Neural crest cell (in vitro differentiated cells): Measurements from ENCODE around the gene DLST. TPM values are rescaled to one million over a fixed set of nuclear protein-coding genes. Genes with fewer than 3 reads are reported as not detected.

Experiments used
- DNase-seq: peaks from one replicate; pipeline ENCODE4 v3.0.0; 2021; ENCODE audit warnings: low read depth, mixed read lengths, low spot score
- H3K27ac Mint-ChIP-seq: one replicate; pipeline ENCODE4 v1.8.0; 2021; ENCODE audit warnings: mild to moderate bottlenecking, mixed read lengths; ENCODE audit not compliant: unreplicated experiment
- H3K27me3 Mint-ChIP-seq: 2 replicates; pipeline ENCODE4 v1.8.0; 2021; ENCODE audit warnings: low read depth, mild to moderate bottlenecking, mixed read lengths
- H3K36me3 Mint-ChIP-seq: 2 replicates; pipeline ENCODE4 v1.8.0; 2021; ENCODE audit warnings: low read depth, mild to moderate bottlenecking, mixed read lengths
- H3K4me1 Mint-ChIP-seq: 2 replicates; pipeline ENCODE4 v1.8.0; 2021; ENCODE audit warnings: mixed read lengths
- H3K4me3 Mint-ChIP-seq: one replicate; pipeline ENCODE4 v1.8.0; 2021; ENCODE audit warnings: mild to moderate bottlenecking, mixed read lengths
- H3K9me3 Mint-ChIP-seq: 2 replicates; pipeline ENCODE4 v1.8.0; 2021; ENCODE audit warnings: mixed read lengths
- total RNA-seq: library from RNA; stranded (reverse); gene quantifications from 2 replicates; pipeline ENCODE4 v1.2.1, GENCODE V29; 2021
- TF ChIP-seq, protein P1 (sequence below): fragments of 200-600 bp; sonication (generic); conservative IDR thresholded peaks from 2 replicates; pipeline ENCODE4 v1.5.0; 2021; ENCODE audit warnings: antibody characterized with exemption, mild to moderate bottlenecking

Gene DLST
- total RNA-seq, 1 donor from 2014 or later: 97.4 TPM

- Mint-ChIP-seq H3K9me3 (no peaks in the 10 kb centered on the region), H3K4me1 (no peaks in the 10 kb centered on the region), H3K27ac (no peak overlapping the region), H3K27me3 (no peaks in the 10 kb centered on the region), H3K36me3 (no peaks in the 10 kb centered on the region), H3K4me3 (no peak overlapping the region)
- no peak for DNase-seq
- TF ChIP-seq, protein P1, sequence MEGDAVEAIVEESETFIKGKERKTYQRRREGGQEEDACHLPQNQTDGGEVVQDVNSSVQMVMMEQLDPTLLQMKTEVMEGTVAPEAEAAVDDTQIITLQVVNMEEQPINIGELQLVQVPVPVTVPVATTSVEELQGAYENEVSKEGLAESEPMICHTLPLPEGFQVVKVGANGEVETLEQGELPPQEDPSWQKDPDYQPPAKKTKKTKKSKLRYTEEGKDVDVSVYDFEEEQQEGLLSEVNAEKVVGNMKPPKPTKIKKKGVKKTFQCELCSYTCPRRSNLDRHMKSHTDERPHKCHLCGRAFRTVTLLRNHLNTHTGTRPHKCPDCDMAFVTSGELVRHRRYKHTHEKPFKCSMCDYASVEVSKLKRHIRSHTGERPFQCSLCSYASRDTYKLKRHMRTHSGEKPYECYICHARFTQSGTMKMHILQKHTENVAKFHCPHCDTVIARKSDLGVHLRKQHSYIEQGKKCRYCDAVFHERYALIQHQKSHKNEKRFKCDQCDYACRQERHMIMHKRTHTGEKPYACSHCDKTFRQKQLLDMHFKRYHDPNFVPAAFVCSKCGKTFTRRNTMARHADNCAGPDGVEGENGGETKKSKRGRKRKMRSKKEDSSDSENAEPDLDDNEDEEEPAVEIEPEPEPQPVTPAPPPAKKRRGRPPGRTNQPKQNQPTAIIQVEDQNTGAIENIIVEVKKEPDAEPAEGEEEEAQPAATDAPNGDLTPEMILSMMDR: no peak
Observed at GRCh38 chr14:74846968-74847665, 34.6 kb upstream of the DLST start.

DNA sequence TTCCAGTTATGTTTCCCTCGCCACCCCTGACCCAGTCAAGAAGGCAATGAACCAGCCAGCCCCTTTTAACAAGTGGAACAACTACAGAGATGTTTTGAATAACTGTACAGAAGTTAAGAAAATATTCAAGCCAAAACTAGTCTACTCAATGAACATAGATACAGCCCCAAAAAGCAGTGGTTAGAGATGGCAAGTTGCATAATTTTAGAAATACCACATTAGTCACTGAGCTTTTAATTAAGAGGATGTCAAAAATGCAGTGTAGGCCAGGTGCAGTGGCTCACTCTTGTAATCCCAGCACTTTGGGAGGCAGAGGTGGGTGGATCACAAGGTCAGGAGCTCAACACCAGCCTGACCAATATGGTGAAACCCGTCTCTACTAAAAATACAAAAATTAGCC is 32.9 kb upstream of the DLST start:
- Mint-ChIP-seq H3K36me3 (no peaks in the 10 kb centered on the region), H3K27me3 (no peaks in the 10 kb centered on the region), H3K9me3 (no peaks in the 10 kb centered on the region), H3K27ac (no peak overlapping the region), H3K4me1 (no peaks in the 10 kb centered on the region), H3K4me3 (no peak overlapping the region)
- TF ChIP-seq, protein P1: no peak
- no peak for DNase-seq

DNA sequence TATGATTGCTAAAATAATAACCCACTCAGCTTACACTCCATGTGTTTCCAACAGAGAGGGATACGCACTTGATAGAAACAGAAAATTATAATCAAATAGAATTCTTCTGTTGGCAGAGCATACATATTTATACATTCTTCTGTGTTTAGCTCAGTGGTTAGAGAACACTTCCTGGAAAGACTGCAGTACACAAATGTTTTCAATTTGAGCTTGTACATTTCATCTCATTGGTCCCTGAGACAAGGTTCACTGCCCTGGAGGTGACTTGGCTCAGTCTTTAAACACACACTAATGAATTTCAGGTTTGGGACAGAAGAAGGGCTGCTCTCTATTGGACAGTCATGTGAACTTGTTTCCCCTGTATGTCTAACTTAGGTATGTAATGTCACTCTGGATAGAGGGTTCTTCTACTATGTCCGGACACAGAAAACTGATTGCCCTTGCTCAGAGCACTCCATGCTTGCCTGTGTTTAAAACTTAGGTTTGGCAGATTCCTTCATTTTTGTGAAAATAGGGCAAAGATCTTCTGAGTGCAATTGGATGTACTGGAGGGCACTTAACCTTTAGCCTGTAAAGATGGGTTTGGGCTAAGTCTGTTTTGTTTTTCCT is 28.7 kb upstream of the DLST start:
- Mint-ChIP-seq H3K9me3 (no peaks in the 10 kb centered on the region), H3K4me1 (no peaks in the 10 kb centered on the region), H3K27me3 (no peaks in the 10 kb centered on the region), H3K36me3 (no peaks in the 10 kb centered on the region), H3K27ac (no peak overlapping the region), H3K4me3 (no peak overlapping the region)
- no peak for DNase-seq
- TF ChIP-seq, protein P1: no peak

DNA sequence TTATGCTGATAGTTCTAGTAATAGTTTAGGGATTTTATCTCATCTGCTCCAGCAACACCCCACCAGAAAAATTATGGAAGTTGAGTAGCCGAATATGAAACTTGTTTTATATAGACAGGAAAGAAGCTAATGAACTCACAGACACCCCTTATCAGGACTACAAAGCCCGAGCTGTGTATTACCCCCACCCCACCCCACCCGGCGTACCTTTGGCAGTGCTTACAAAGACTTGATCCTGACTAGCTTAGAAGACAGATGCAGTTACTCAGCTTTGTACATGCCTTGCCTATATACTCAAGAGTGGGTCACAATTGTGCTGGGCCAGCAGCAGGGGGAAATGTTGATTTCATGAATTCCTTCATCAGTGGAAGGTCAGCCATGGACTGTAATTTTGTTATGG is 28.1 kb upstream of the DLST start:
- no peak overlapping the region for H3K27ac Mint-ChIP-seq
- no peak overlapping the region for H3K4me3 Mint-ChIP-seq
- no peaks in the 10 kb centered on the region for H3K9me3 Mint-ChIP-seq
- H3K36me3 Mint-ChIP-seq: no peaks in the 10 kb centered on the region
- no peaks in the 10 kb centered on the region for H3K4me1 Mint-ChIP-seq
- DNase-seq: no peak
- TF ChIP-seq, protein P1: no peak
- no peaks in the 10 kb centered on the region for H3K27me3 Mint-ChIP-seq

- no peaks in the 10 kb centered on the region for H3K9me3 Mint-ChIP-seq
- no peaks in the 10 kb centered on the region for H3K27me3 Mint-ChIP-seq
- H3K4me1 Mint-ChIP-seq: no peaks in the 10 kb centered on the region
- no peaks in the 10 kb centered on the region for H3K36me3 Mint-ChIP-seq
- no peak overlapping the region for H3K4me3 Mint-ChIP-seq
- TF ChIP-seq, protein P1: no peak
- DNase-seq: no peak
- no peak overlapping the region for H3K27ac Mint-ChIP-seq
Observed at GRCh38 chr14:74855021-74855420, 26.7 kb upstream of the DLST start.
